Keratinocyte (primary cell): ENCODE results near the gene TRIM29.

Experiments used
- CTCF ChIP-seq, 3 experiments: IDR thresholded peaks in 1 of 3; conservative IDR thresholded peaks in 1 of 3; optimal IDR thresholded peaks in 1 of 3; 2 replicates in 2 of 3; 3 replicates in 1 of 3; pipeline versions ENCODE3 to v1.5.1; 2011; ENCODE audit warnings: low read length in 3 of 3, mild to moderate bottlenecking in 3 of 3, moderate library complexity in 2 of 3, control low read depth in 1 of 3, inconsistent platforms in 1 of 3; ENCODE audit not compliant: insufficient read depth in 2 of 3; ENCODE audit errors: extremely low read depth in 1 of 3
- EZH2 ChIP-seq: IDR thresholded peaks from one replicate; pipeline ENCODE4 v1.6.1; 2012; ENCODE audit warnings: inconsistent platforms, mild to moderate bottlenecking, low read length, moderate library complexity

- TF ChIP-seq CTCF (optimal IDR thresholded peaks at IDR 0.05 in 1 of 3, IDR thresholded peaks at IDR 0.05 in 1 of 3, conservative IDR thresholded peaks at IDR 0.05 in 1 of 3; ENCODE audit: extremely low read depth in 1 of 3, insufficient read depth in 2 of 3, low read length in 3 of 3), result no peak
- no peak for TF ChIP-seq EZH2
Observed at GRCh38 chr11:120137187-120137610, 714 bp downstream of the TRIM29 start.
